Immature natural killer cell (primary cell): ENCODE data around the gene LINC00632. TPM values are rescaled to one million over a fixed set of nuclear protein-coding genes. Genes with fewer than 3 reads are reported as not detected.

Experiments
- DNase-seq, 3 donors: peaks; one replicate each; pipeline ENCODE4 v3.0.0; 2022; ENCODE audit warnings: mixed read lengths in 1 of 3
- H3K27ac Mint-ChIP-seq, 6 donors: one replicate each; pipeline ENCODE4 v1.8.0; 2020; ENCODE audit warnings: mixed read lengths in 6 of 6, mild to moderate bottlenecking in 5 of 6, inconsistent platforms in 4 of 6, moderate library complexity in 3 of 6
- H3K27me3 Mint-ChIP-seq, 3 donors: one replicate each; pipeline ENCODE4 v1.8.0; 2020 to 2021; ENCODE audit warnings: low read depth in 3 of 3, mild to moderate bottlenecking in 3 of 3, mixed read lengths in 3 of 3, moderate library complexity in 3 of 3, inconsistent platforms in 1 of 3
- H3K36me3 Mint-ChIP-seq, 3 donors: one replicate each; pipeline ENCODE4 v1.8.0; 2020; ENCODE audit warnings: mixed read lengths in 3 of 3, inconsistent platforms in 2 of 3, mild to moderate bottlenecking in 2 of 3
- H3K4me1 Mint-ChIP-seq, 2 donors: one replicate each; pipeline ENCODE4 v1.8.0; 2020; ENCODE audit warnings: inconsistent platforms in 2 of 2, mild to moderate bottlenecking in 2 of 2, mixed read lengths in 2 of 2, moderate library complexity in 1 of 2
- H3K4me3 Mint-ChIP-seq, 5 donors: one replicate each; pipeline ENCODE4 v1.8.0; 2020; ENCODE audit warnings: mild to moderate bottlenecking in 5 of 5, mixed read lengths in 5 of 5, inconsistent platforms in 3 of 5, moderate library complexity in 3 of 5
- H3K9me3 Mint-ChIP-seq, 6 donors: one replicate each; pipeline ENCODE4 v1.8.0; 2020; ENCODE audit warnings: mild to moderate bottlenecking in 6 of 6, mixed read lengths in 6 of 6, inconsistent platforms in 4 of 6, moderate library complexity in 3 of 6
- polyA plus RNA-seq, 3 donors: library from polyadenylated mRNA; unstranded; fragments of 300-500 nt; fragmentation: Illumina TruSeq; gene quantifications; one replicate each; pipeline ENCODE4 v1.2.3, GENCODE V29; 2021

The LINC00632 gene
- polyA plus RNA-seq, 3 donors from 2014 or later: not detected

- Mint-ChIP-seq H3K27me3 (peaks cover 0 to 4% (median 0%) of the 10 kb centered on the region in 3 donors), H3K27ac (no peak overlapping the region), H3K9me3 (peaks cover 0 to 2% (median under 1%) of the 10 kb centered on the region in 6 donors), H3K36me3 (no peaks in the 10 kb centered on the region), H3K4me3 (no peak overlapping the region), H3K4me1 (no peaks in the 10 kb centered on the region)
- DNase-seq: no peak
Measured at GRCh38 chrX:140799216-140799615, 89.7 kb downstream of the LINC00632 start.

GRCh38 chrX:140804292-140804691, 94.7 kb downstream of the LINC00632 start:
- peaks cover 0 to 6% (median 2%) of the 10 kb centered on the region in 6 donors for H3K9me3 Mint-ChIP-seq
- H3K27me3 Mint-ChIP-seq: peaks cover 0 to 2% (median 0%) of the 10 kb centered on the region in 3 donors
- no peaks in the 10 kb centered on the region for H3K4me1 Mint-ChIP-seq
- no peak for DNase-seq
- H3K4me3 Mint-ChIP-seq: no peak overlapping the region
- H3K36me3 Mint-ChIP-seq: no peaks in the 10 kb centered on the region
- no peak overlapping the region for H3K27ac Mint-ChIP-seq

GRCh38 chrX:140815868-140816267, 106.3 kb downstream of the LINC00632 start:
- no peak overlapping the region for H3K4me3 Mint-ChIP-seq
- H3K9me3 Mint-ChIP-seq: peaks cover 5 to 20% (median 8%) of the 10 kb centered on the region in 6 donors
- H3K36me3 Mint-ChIP-seq: no peaks in the 10 kb centered on the region
- DNase-seq: no peak
- H3K27me3 Mint-ChIP-seq: peaks cover 0 to 9% (median 0%) of the 10 kb centered on the region in 3 donors
- H3K4me1 Mint-ChIP-seq: no peaks in the 10 kb centered on the region
- H3K27ac Mint-ChIP-seq: no peak overlapping the region

GRCh38 chrX:140817943-140818342, 108.4 kb downstream of the LINC00632 start:
- H3K27ac Mint-ChIP-seq: no peak overlapping the region
- H3K4me3 Mint-ChIP-seq: no peak overlapping the region
- DNase-seq: no peak

DNA sequence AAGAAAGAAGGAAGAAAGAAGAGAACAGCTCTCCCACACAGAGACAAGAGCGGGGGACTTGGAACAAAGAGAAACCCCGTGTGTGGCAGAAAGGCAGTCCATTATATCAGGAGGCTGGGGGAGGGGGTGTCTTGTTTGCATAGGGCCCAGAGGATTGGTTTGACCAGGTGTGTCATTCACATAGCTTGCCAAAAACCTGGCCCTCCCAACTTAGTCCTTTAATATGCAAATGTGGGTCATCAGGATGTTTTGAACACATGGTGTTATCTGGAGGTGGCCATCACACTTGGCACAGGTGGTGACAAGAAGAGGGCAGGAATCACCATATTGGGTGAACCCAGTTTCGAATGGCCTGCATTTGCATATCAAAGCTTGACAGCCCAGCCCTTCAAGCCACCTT, 111.7 kb downstream of the LINC00632 start:
- no peak overlapping the region for H3K4me3 Mint-ChIP-seq
- peaks cover 0 to 1% (median 0%) of the 10 kb centered on the region in 6 donors for H3K9me3 Mint-ChIP-seq
- H3K27me3 Mint-ChIP-seq: peaks cover 0 to 5% (median 3%) of the 10 kb centered on the region in 3 donors
- H3K36me3 Mint-ChIP-seq: no peaks in the 10 kb centered on the region
- DNase-seq: no peak
- H3K4me1 Mint-ChIP-seq: peaks cover 2 to 18% of the 10 kb centered on the region in 2 donors
- no peak overlapping the region for H3K27ac Mint-ChIP-seq

More at GRCh38 chrX:140817943-140818342, 108.4 kb downstream of the LINC00632 start:
- Mint-ChIP-seq H3K9me3 (peaks cover 0 to 11% (median under 1%) of the 10 kb centered on the region in 6 donors), H3K4me1 (peaks cover 2 to 12% of the 10 kb centered on the region in 2 donors), H3K36me3 (no peaks in the 10 kb centered on the region), H3K27me3 (peaks cover 0 to 8% (median 3%) of the 10 kb centered on the region in 3 donors)

DNA sequence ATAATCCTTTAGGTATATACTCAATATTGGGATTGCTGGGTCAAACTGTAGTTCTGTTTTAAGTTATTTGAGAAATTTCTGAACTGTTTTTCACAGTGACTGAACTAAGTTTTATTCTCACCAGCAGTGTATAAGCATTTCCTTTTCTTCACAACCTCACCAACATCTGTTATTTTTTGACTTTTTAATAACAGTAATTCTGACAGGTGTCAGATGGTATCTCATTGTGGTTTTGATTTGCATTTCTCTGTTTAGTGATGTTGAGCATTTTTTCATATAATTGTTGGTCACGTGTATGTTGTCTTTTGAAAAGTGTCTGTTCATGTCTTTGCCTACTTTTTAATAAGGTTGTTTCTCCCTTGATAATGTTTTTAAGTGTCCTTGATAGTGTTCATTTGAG, 112.6 kb downstream of the LINC00632 start:
- Mint-ChIP-seq H3K4me1 (peaks cover 2 to 18% of the 10 kb centered on the region in 2 donors), H3K27ac (peak overlapping the region in 1 of 6 donors; percentile 24), H3K9me3 (no peaks in the 10 kb centered on the region), H3K27me3 (peaks cover 0 to 4% (median 3%) of the 10 kb centered on the region in 3 donors), H3K36me3 (no peaks in the 10 kb centered on the region), H3K4me3 (no peak overlapping the region)
- no peak for DNase-seq

DNA sequence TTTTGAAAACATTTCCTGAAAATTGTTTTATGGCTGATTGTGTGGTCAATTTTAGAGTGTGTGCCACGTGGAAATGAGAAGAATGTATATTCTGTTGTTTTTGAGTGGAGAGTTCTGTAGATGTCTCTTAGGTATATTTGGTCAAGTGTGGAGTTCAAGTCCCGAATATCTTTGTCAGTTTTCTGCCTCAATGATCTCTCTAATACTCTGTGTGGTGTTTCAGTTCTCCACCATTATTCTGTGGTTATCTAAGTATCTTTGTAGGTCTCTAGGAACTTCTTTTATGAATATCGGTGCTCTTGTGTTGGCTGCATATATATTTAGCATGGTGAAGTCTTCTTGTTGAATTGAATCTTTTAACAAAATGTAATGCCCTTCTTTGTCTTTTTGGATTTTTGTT, 113.3 kb downstream of the LINC00632 start:
- no peaks in the 10 kb centered on the region for H3K9me3 Mint-ChIP-seq
- H3K4me3 Mint-ChIP-seq: peak overlapping the region in 1 of 5 donors; percentile 2
- no peaks in the 10 kb centered on the region for H3K36me3 Mint-ChIP-seq
- peaks cover 2 to 18% of the 10 kb centered on the region in 2 donors for H3K4me1 Mint-ChIP-seq
- peak overlapping the region in 1 of 6 donors; percentile 24 for H3K27ac Mint-ChIP-seq
- no peak for DNase-seq
- peaks cover 0 to 3% (median 3%) of the 10 kb centered on the region in 3 donors for H3K27me3 Mint-ChIP-seq

DNA sequence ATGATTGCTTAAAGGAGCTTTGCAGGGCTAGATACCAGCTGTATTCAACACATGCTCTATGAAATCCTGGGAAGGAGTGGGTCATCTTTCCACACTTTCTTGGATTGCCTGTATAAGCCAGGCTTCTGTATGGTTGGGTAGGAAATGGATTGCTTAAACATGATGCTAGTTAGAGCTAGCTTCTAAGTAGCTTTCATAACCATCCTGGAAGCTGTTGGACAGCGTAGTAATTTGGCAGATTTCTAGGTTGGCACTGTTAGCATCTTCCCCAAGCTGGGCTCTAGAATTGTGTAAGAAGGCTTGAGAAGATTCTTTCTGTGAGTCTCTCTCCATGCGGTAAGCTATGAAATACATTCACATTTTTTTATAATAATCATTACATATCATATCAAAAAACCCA, 127.3 kb downstream of the LINC00632 start:
- Mint-ChIP-seq H3K27me3 (peaks cover 0 to 3% (median 2%) of the 10 kb centered on the region in 3 donors), H3K9me3 (peaks cover 0 to 3% (median 0%) of the 10 kb centered on the region in 6 donors), H3K4me3 (no peak overlapping the region), H3K4me1 (no peaks in the 10 kb centered on the region), H3K27ac (no peak overlapping the region), H3K36me3 (no peaks in the 10 kb centered on the region)
- DNase-seq: no peak

Other genes with a start within 250 kb of the LINC00632 start
- not detected for gene SOX3, start 204.7 kb upstream of the LINC00632 start, polyA plus RNA-seq